Naive thymus-derived CD4-positive, alpha-beta T cell (primary cell): ENCODE data around the gene VPS26B. TPM values are rescaled to one million over a fixed set of nuclear protein-coding genes. Genes with fewer than 3 reads are reported as not detected.

Experiments
- ATAC-seq: fragments of 150-1000 bp; cut with Tn5 transposase; 2 replicates; pipeline ENCODE4 v1.10.0; 2021; ENCODE audit warnings: mild to moderate bottlenecking, moderate library complexity
- CTCF ChIA-PET: fragments of 350-600 bp; sonication (Branson Sonifier 250); formaldehyde crosslinking; loops from one replicate; lab custom pipeline; 2021; ENCODE audit warnings: antibody characterized with exemption; lab: Charles Lee
- POLR2A ChIA-PET: fragments of 350-600 bp; sonication (Branson Sonifier 250); formaldehyde crosslinking; loops from one replicate; lab custom pipeline; 2021; ENCODE audit warnings: antibody characterized with exemption, inconsistent platforms; lab: Charles Lee
- DNase-seq, 9 donors: peaks; one replicate each; pipeline versions ENCODE4 v3.0.0 to v3.0.0-alpha.2; 2020 to 2022; ENCODE audit warnings: mixed read lengths in 1 of 9
- H3K27ac ChIP-seq: one replicate; pipeline ENCODE4 v1.7.0; 2013; ENCODE audit warnings: mild to moderate bottlenecking, low read depth, low read length, moderate library complexity
- H3K27me3 ChIP-seq, 2 donors: one replicate each; pipeline ENCODE4 v1.7.0; 2013; ENCODE audit warnings: low read length in 2 of 2, mild to moderate bottlenecking in 2 of 2, moderate library complexity in 2 of 2; ENCODE audit not compliant: control insufficient read depth in 2 of 2, insufficient read depth in 2 of 2
- H3K36me3 ChIP-seq, 3 experiments: 1 replicate in 2 of 3; 2 replicates in 1 of 3; pipeline ENCODE4 v1.7.0; 2013; ENCODE audit warnings: low read length in 3 of 3, mild to moderate bottlenecking in 3 of 3, moderate library complexity in 1 of 3; ENCODE audit not compliant: insufficient read depth in 3 of 3, control insufficient read depth in 2 of 3
- H3K4me1 ChIP-seq, 2 donors: one replicate each; pipeline ENCODE4 v1.7.0; 2013; ENCODE audit warnings: low read length in 2 of 2, mild to moderate bottlenecking in 2 of 2, moderate library complexity in 1 of 2; ENCODE audit not compliant: control insufficient read depth in 2 of 2, insufficient read depth in 2 of 2
- H3K4me3 ChIP-seq: 2 replicates; pipeline ENCODE4 v1.7.0; 2013; ENCODE audit warnings: mild to moderate bottlenecking, low read length
- H3K9me3 ChIP-seq, 3 experiments: 1 replicate in 2 of 3; 2 replicates in 1 of 3; pipeline ENCODE4 v1.7.0; 2013; ENCODE audit warnings: low read length in 3 of 3; ENCODE audit not compliant: control insufficient read depth in 2 of 3
- H3K27ac Mint-ChIP-seq, 9 donors: one replicate each; pipeline ENCODE4 v1.8.0; 2020 to 2022; ENCODE audit warnings: mixed read lengths in 9 of 9, mild to moderate bottlenecking in 8 of 9, moderate library complexity in 5 of 9, inconsistent platforms in 2 of 9
- H3K27me3 Mint-ChIP-seq, 5 donors: one replicate each; pipeline ENCODE4 v1.8.0; 2021 to 2022; ENCODE audit warnings: mixed read lengths in 5 of 5, mild to moderate bottlenecking in 1 of 5
- H3K36me3 Mint-ChIP-seq, 5 donors: one replicate each; pipeline ENCODE4 v1.8.0; 2020 to 2022; ENCODE audit warnings: mixed read lengths in 5 of 5, mild to moderate bottlenecking in 3 of 5, inconsistent platforms in 1 of 5
- H3K4me1 Mint-ChIP-seq, 7 donors: one replicate each; pipeline ENCODE4 v1.8.0; 2020 to 2022; ENCODE audit warnings: mixed read lengths in 7 of 7, mild to moderate bottlenecking in 3 of 7, inconsistent platforms in 1 of 7
- H3K4me3 Mint-ChIP-seq, 10 donors: one replicate each; pipeline ENCODE4 v1.8.0; 2020 to 2022; ENCODE audit warnings: mild to moderate bottlenecking in 10 of 10, mixed read lengths in 10 of 10, moderate library complexity in 6 of 10, inconsistent platforms in 2 of 10
- H3K9me3 Mint-ChIP-seq, 11 donors: one replicate each; pipeline ENCODE4 v1.8.0; 2020 to 2022; ENCODE audit warnings: mixed read lengths in 11 of 11, mild to moderate bottlenecking in 4 of 11, inconsistent platforms in 1 of 11, moderate library complexity in 1 of 11
- intact Hi-C, 2 donors: fragments of 100-400 bp; cut with micrococcal nuclease; formaldehyde crosslinking; loops; one replicate each; pipeline ENCODE4 v1.15.1; 2023
- polyA plus RNA-seq, 2 donors: library from polyadenylated mRNA; unstranded; fragments of 300-500 nt; fragmentation: Illumina TruSeq; gene quantifications; one replicate each; pipeline ENCODE4 v1.2.3, GENCODE V29; 2021
- total RNA-seq, 6 experiments: library from RNA in 5 of 6; stranded (reverse) in 5 of 6; gene quantifications; 1 replicate in 5 of 6; 2 replicates in 1 of 6; pipeline ENCODE4 v1.2.3 and lab custom pipeline; 2021 to 2026

The VPS26B gene
- total and polyA plus RNA-seq, 7 experiments from 2014 or later, result 42.6 to 69.2 (median 59.1) TPM

- Mint-ChIP-seq H3K27me3 (no peaks in the 10 kb centered on the region), H3K36me3 (peaks cover 0 to 10% (median 4%) of the 10 kb centered on the region in 5 donors), H3K9me3 (peaks cover 0 to 3% (median 0%) of the 10 kb centered on the region in 11 donors), H3K27ac (peak overlapping the region in 3 of 9 donors; percentile 4 to 60 (median 24)), H3K4me1 (peaks cover 2 to 46% (median 7%) of the 10 kb centered on the region in 7 donors), H3K4me3 (no peak overlapping the region)
- ATAC-seq (no peak), DNase-seq (no peak)
- Histone ChIP-seq H3K27me3 (no peaks in the 10 kb centered on the region), H3K27ac (no peak overlapping the region), H3K4me1 (peaks cover 5 to 6% of the 10 kb centered on the region in 2 donors), H3K4me3 (no peak overlapping the region), H3K36me3 (peaks cover 0 to 36% (median 6%) of the 10 kb centered on the region in 3 experiments), H3K9me3 (no peaks in the 10 kb centered on the region)
- intact Hi-C loops, result no loop called here
- POLR2A ChIA-PET, result interaction anchor here (1.0 to 1.3 kb wide), 2 partner anchors 10 to 11 kb away, joined by 3 to 4 read pairs; partner anchors contain the start of genes ACAD8 and THYN1
- CTCF ChIA-PET, result interaction anchor here (0.7 kb wide), 1 partner anchor 21 kb away, joined by 3 read pairs; no protein-coding TSS in a partner anchor
Observed at GRCh38 chr11:134264966-134265764, 40.7 kb downstream of the VPS26B start.

DNA sequence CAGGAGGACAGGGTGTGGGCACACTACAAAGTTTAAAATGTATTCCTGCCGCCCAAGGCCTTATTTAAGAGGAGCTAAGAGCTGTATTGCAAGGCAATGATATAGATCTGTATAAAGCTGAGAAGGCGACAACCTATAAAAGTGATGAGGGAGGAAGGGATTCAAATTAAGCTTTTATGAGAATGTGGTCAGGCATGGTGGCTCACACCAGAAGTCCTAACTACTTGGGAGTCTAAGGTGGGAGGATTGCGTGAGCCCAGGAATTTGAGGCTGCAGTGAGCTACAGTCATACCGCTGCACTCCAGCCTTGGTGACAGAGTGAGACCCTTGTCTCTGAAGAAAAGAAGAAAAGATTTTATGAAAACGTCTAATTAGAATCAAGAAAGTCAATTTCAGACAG, 42.0 kb downstream of the VPS26B start:
- CTCF ChIA-PET, result no interaction called here
- H3K27ac ChIP-seq, result no peak overlapping the region
- no peak for DNase-seq
- no peak overlapping the region for H3K4me3 ChIP-seq
- no peak overlapping the region for H3K4me3 Mint-ChIP-seq
- no peaks in the 10 kb centered on the region for H3K9me3 ChIP-seq
- POLR2A ChIA-PET, result no interaction called here
- peaks cover 0 to 23% (median 6%) of the 10 kb centered on the region in 3 experiments for H3K36me3 ChIP-seq
- intact Hi-C loops, result no loop called here
- no peaks in the 10 kb centered on the region for H3K27me3 ChIP-seq
- no peak for ATAC-seq
- H3K27ac Mint-ChIP-seq, result peak overlapping the region in 7 of 9 donors; percentile 4 to 74 (median 17)
- peaks cover 0 to 13% (median 0%) of the 10 kb centered on the region in 5 donors for H3K36me3 Mint-ChIP-seq
- peaks cover 14 to 54% (median 19%) of the 10 kb centered on the region in 7 donors for H3K4me1 Mint-ChIP-seq
- peaks cover 12 to 15% of the 10 kb centered on the region in 2 donors for H3K4me1 ChIP-seq
- no peaks in the 10 kb centered on the region for H3K27me3 Mint-ChIP-seq
- H3K9me3 Mint-ChIP-seq, result peaks cover 0 to 3% (median 0%) of the 10 kb centered on the region in 11 donors

DNA sequence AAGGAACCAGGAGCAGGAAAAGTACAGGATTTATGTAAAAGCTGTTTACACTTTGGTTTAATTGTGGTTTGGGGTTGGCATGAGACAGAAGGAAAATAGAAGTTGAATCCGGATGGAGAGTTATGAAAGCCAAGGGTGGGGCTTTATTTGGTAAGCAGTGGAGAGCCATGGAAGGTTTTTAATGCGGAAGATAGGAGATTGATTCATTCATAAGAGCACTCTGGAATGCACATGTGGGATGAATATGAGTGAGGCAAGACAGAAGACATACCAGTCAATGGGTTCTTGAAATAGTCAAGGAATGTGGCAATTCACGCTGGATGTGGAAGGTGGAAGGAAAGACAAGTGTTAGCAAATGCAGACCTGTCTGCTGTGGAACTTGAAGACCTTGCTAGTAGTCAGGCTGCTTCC, 42.4 kb downstream of the VPS26B start:
- intact Hi-C loops, result no loop called here
- Histone ChIP-seq H3K4me1 (peaks cover 12 to 15% of the 10 kb centered on the region in 2 donors), H3K27me3 (no peaks in the 10 kb centered on the region), H3K4me3 (no peak overlapping the region), H3K27ac (no peak overlapping the region), H3K9me3 (no peaks in the 10 kb centered on the region), H3K36me3 (peaks cover 0 to 19% (median 4%) of the 10 kb centered on the region in 3 experiments)
- CTCF ChIA-PET, result no interaction called here
- H3K4me3 Mint-ChIP-seq, result no peak overlapping the region
- no peaks in the 10 kb centered on the region for H3K27me3 Mint-ChIP-seq
- H3K4me1 Mint-ChIP-seq, result peaks cover 16 to 57% (median 21%) of the 10 kb centered on the region in 7 donors
- H3K36me3 Mint-ChIP-seq, result peaks cover 0 to 14% (median 0%) of the 10 kb centered on the region in 5 donors
- H3K9me3 Mint-ChIP-seq, result peaks cover 0 to 3% (median 0%) of the 10 kb centered on the region in 11 donors
- ATAC-seq (peak; percentile 39), DNase-seq (no peak)
- peak overlapping the region in 6 of 9 donors; percentile 3 to 74 (median 10) for H3K27ac Mint-ChIP-seq
- POLR2A ChIA-PET, result no interaction called here

- ATAC-seq, result no peak
- intact Hi-C loops, result no loop called here
- peak overlapping the region in 1 of 9 donors; percentile 77 for H3K27ac Mint-ChIP-seq
- peaks cover 0 to 3% (median 0%) of the 10 kb centered on the region in 11 donors for H3K9me3 Mint-ChIP-seq
- H3K27ac ChIP-seq, result no peak overlapping the region
- no peaks in the 10 kb centered on the region for H3K9me3 ChIP-seq
- no peaks in the 10 kb centered on the region for H3K27me3 ChIP-seq
- no peak overlapping the region for H3K4me3 Mint-ChIP-seq
- H3K36me3 Mint-ChIP-seq, result peaks cover 0 to 17% (median 0%) of the 10 kb centered on the region in 5 donors
- H3K4me3 ChIP-seq, result no peak overlapping the region
- no peaks in the 10 kb centered on the region for H3K27me3 Mint-ChIP-seq
- DNase-seq, result no peak
- peaks cover 16 to 56% (median 24%) of the 10 kb centered on the region in 7 donors for H3K4me1 Mint-ChIP-seq
- H3K4me1 ChIP-seq, result peaks cover 12 to 15% of the 10 kb centered on the region in 2 donors
- H3K36me3 ChIP-seq, result peaks cover 0 to 13% (median 0%) of the 10 kb centered on the region in 3 experiments
- ChIA-PET POLR2A (no interaction called here), CTCF (no interaction called here)
Observed at GRCh38 chr11:134267461-134267860, 43.0 kb downstream of the VPS26B start.

DNA sequence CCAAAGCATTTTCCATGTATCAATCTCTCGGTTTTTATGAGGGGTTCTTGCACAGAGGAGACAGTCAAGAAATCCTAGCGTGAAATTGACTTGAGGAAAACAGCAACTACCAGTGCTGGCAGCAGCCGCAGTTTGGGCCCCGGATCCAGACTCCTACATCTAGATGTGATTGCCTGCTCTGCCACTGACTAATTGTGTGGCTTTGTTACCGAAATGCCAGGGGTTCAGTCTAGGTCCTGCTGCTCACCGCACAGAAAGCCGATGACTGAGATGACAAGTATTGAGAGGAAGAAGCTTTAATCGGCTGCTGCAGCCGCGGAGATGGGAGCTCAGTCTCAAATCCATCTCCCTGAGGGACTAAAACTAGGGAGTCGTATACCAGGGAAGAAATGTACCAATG, 43.5 kb downstream of the VPS26B start:
- Histone ChIP-seq H3K4me3 (no peak overlapping the region), H3K9me3 (no peaks in the 10 kb centered on the region), H3K36me3 (peaks cover 0 to 9% (median 0%) of the 10 kb centered on the region in 3 experiments), H3K27me3 (no peaks in the 10 kb centered on the region), H3K4me1 (peaks cover 12 to 18% of the 10 kb centered on the region in 2 donors), H3K27ac (no peak overlapping the region)
- POLR2A ChIA-PET, result no interaction called here
- intact Hi-C loops, result no loop called here
- ATAC-seq (no peak), DNase-seq (no peak)
- CTCF ChIA-PET, result no interaction called here
- H3K27ac Mint-ChIP-seq, result peak overlapping the region in 3 of 9 donors; percentile 56 to 80 (median 62)
- peaks cover 0 to 18% (median 0%) of the 10 kb centered on the region in 5 donors for H3K36me3 Mint-ChIP-seq
- no peaks in the 10 kb centered on the region for H3K27me3 Mint-ChIP-seq
- H3K4me1 Mint-ChIP-seq, result peaks cover 19 to 61% (median 29%) of the 10 kb centered on the region in 7 donors
- H3K9me3 Mint-ChIP-seq, result peaks cover 0 to 3% (median 0%) of the 10 kb centered on the region in 11 donors
- H3K4me3 Mint-ChIP-seq, result no peak overlapping the region

GRCh38 chr11:134270250-134270714, 45.8 kb downstream of the VPS26B start:
- peaks cover 30 to 41% of the 10 kb centered on the region in 2 donors for H3K4me1 ChIP-seq
- ChIA-PET CTCF (no interaction called here), POLR2A (no interaction called here)
- H3K4me3 ChIP-seq, result no peak overlapping the region
- no peak overlapping the region for H3K27ac ChIP-seq
- peak in 7 of 9 donors; percentile 12 to 48 (median 31) for DNase-seq
- Mint-ChIP-seq H3K27me3 (peaks cover 0 to 2% (median 0%) of the 10 kb centered on the region in 5 donors), H3K9me3 (peaks cover 0 to 3% (median 0%) of the 10 kb centered on the region in 11 donors), H3K27ac (peak overlapping the region in 8 of 9 donors; percentile 3 to 81 (median 44)), H3K4me3 (peak overlapping the region in 9 of 10 donors; percentile 16 to 75 (median 59)), H3K36me3 (peaks cover 0 to 16% (median 0%) of the 10 kb centered on the region in 5 donors), H3K4me1 (peaks cover 34 to 73% (median 52%) of the 10 kb centered on the region in 7 donors)
- intact Hi-C loops, result loop anchor here in 1 of 2 donors (1.0 kb wide), 1 partner anchor 8 kb away; no protein-coding TSS in a partner anchor
- H3K36me3 ChIP-seq, result no peaks in the 10 kb centered on the region
- H3K9me3 ChIP-seq, result no peaks in the 10 kb centered on the region
- ATAC-seq, result peak; percentile 68
- no peaks in the 10 kb centered on the region for H3K27me3 ChIP-seq
